Ureter (tissue), 1 donor: Measurements from ENCODE around the gene UBXN2A. TPM values are rescaled to one million over a fixed set of nuclear protein-coding genes. Genes with fewer than 3 reads are reported as not detected.
"Not testable (repeated sequence)": the region's sequence is repeated elsewhere in the genome, so short reads cannot be mapped to it uniquely, and the experiment has no call there.

Experiments used
- DNase-seq: peaks from one replicate; pipeline ENCODE4 v3.0.0-alpha.2; 2020; ENCODE audit warnings: low spot score
- total RNA-seq: library from RNA; stranded (reverse); gene quantifications from one replicate; pipeline ENCODE4 v1.2.4, GENCODE V29; 2023
- donor health status: DM: yes; HTN: yes; CAD: no.

UBXN2A gene
- total RNA-seq, 1 donor from 2014 or later = 17.0 TPM

DNA sequence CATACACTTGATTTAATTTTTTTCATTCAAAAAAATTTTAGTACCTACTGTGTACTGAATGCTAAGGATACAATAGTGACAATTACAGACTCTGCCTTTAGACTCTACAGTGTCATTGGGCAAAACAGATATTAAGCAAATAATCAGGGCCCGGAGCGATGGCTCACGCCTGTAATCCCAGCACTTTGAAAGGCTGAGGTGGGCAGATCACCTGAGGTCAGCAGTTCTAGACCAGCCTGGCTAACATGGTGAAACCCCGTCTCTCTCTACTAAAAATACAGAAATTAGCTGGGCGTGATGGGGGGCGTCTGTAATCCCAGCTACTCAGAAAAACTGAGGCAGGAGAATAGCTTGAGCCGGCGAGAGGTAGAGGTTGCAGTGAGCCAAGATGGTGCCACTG, 1.4 kb downstream of the UBXN2A start:
- DNase-seq = no peak

DNA sequence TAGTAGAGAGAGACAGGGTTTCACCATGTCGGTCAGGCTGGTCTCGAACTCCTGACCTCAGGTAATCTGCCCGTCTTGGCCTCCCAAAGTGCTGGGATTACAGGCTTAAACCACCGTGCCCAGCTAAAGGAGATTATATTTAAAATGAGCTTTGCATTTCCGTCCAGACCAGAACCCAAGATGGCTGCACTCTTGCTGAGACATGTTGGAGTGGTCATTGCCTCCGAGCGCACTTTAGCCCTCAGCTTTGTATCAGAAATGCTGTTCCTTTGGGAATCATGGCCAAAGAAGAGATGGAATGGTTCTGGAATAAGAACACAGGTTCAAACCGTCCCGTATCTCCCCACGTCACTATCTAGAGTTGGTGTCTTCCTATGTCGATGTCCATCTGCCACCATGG, 3.4 kb downstream of the UBXN2A start:
- no peak for DNase-seq

DNA sequence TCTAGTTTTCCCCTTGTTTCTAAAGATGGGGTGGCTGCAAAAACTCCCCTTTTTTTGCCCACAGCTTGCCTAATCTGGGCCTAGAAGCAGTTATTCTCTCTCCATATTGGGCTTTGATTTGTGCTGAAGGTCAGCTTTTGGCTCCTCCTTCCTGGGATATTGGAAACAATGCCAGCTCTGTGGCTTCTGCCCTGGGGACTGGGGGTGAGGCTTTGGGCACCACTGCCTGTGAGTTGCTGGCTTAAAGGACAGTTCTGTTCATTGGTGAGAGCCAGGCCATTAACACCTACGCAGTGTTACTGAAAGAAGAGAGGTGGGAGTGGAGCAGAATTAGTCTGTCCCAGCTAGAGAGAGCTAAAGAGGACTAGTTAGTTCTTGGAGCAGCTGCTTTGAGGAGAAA, 4.3 kb downstream of the UBXN2A start:
- no peak for DNase-seq

DNA sequence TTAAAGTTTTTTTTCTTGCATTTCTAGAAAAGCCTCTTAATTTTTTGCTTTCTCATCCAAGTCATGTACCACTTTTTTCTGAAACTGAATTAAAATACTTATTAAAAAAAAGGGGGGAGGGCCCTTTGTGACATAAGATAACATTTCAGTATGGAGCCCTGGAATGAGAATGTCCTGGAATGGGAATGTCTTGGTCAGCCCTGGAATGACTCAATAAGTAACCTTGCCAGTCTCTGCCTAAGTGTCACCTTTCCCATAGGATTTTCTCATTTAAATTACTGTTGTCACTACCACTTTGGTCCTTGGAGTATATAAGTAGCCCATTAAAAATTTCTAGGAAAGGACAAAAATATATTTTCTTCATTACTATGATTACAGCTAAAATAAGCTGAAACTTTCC, 4.7 kb downstream of the UBXN2A start:
- no peak for DNase-seq

DNA sequence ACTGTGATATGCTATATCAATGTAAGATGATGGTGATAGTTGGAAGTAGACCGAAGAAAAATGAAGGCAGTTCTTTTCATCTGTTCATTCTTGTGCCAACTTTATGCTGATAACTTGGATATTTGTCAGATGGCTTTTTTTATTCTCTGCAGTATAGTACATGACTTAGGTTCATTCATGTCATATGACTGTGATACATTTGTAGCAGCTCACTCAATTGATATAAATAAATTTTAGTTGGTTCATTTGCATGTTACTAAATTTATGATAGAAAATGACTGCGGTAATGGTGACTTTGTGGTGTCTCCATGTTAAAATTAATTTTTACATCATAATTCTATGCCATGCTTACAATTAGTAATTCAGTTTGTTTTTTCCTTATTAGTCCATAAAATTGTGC, 7.1 kb downstream of the UBXN2A start:
- DNase-seq = no peak

DNA sequence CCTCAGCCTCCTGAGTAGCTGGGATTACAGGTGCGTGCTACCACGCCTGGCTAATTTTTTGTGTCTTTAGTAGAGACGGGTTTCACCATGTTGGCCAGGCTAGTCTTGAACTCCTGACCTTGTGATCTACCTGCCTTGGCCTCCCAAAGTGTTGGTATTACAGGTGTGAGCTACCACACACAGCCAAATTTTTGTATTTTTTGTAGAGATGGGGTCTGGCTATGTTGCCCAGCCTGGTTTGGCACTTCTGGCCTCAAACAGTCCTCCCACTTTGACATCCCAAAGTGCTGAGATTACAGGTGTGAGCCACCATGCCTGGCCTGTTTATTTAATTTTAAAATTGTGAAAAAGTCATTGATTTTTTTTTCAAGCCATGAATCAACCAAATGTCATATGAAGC, 12.3 kb downstream of the UBXN2A start:
- DNase-seq = not testable (repeated sequence)

DNA sequence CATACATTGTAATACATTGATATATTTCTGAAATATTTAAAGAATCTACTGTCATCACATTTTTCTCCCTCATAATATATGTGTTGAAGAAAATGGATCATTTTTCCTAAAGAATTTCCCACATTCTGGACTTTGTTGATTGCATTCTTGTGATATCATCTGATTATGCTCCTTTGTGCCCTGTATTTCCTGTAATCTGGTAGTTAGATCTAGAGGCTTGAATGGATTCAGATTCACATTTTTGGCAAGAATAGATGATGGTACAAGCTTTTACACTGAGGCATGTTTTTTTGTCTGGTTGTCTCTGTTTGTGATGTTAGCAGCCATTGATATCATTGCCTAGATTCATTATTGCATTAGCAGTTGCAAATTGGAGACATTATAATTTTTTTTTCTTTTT, 13.4 kb downstream of the UBXN2A start:
- no peak for DNase-seq

DNA sequence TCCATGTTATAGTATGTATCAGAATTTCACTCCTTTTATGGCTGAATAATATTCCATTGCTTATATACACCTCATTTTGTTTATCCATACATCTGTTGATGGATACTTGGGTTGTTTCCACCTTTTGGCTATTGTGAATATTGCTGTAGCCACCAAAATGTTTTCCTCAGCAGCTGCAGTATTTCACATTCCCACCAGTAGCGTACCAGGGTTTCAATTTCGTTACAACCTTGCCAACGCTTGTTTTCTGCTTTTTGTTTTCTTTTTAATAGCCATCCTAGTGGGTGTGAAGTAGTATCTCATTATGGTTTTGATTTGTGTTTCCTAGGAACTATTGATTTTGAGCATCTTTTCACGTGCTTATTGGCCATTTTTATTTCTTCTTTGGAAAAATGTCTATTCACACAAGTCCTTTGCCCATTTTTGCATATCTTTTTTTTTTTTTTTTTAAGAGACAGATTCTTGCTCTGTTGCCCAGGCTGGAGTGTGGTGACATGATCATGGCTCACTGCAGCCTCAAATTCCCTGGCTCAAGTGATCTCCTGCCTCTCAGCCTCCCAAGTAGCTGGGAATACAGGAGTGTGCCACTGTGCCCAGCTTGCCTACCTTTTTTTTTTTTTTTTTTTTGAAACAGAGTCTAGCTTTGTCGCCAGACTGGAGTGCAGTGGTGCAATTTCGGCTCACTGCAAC, 14.2 kb downstream of the UBXN2A start:
- DNase-seq = no peak

DNA sequence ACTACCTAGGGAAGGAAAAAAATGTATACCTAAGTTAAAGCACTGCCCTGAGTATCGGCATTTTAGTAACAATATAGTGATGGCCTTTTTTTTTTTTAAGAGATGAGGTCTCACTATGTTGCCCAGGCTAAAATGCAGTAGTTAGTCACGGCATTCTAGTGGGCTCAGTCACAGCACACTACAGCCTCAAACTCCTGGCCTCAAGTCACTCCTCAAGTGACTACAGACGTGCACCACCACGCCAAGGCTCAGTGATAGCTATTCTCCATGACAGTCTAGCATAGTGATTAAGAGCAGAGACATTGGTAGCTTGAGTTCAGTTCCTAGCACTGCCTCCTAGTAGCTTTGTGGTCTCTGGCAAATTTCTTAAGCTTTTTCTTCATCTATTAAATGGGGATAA, 27.6 kb downstream of the UBXN2A start:
- no peak for DNase-seq

DNA sequence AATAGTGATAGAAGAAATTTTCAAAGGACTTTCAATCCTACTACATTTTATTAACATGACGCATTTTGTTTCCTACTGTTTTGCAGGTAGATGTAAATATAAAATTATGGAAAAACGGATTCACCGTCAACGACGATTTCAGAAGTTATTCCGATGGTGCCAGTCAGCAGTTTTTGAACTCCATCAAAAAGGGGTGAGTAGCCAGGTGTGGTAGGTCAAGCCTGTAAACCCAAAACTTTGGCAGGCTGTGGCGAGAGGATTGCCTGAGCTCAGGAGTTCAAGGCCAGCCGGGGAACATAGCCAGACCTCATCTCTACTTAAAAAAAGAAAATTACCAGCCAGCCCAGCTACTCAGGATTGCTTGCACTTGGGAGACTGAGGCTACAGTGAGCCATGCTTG, 36.6 kb downstream of the UBXN2A start:
- DNase-seq = no peak

DNA sequence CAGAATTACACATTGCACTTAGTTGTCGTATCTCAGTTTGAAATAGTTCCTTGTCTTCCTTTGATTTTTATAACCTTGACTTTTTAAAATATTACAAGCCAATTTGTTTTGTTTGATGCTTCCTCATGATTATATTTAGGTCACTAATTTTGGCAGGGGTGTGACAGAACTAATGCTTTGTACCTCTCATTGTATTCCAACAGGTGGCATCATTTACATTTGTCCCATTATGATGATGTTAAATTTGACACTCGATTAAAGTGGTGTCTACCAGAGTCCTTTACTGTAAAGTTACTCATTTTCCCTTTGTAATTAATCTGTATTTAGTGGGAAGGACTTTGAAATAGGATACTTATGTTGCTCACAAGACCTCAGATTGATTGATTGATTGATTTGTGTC, 48.1 kb downstream of the UBXN2A start:
- no peak for DNase-seq

DNA sequence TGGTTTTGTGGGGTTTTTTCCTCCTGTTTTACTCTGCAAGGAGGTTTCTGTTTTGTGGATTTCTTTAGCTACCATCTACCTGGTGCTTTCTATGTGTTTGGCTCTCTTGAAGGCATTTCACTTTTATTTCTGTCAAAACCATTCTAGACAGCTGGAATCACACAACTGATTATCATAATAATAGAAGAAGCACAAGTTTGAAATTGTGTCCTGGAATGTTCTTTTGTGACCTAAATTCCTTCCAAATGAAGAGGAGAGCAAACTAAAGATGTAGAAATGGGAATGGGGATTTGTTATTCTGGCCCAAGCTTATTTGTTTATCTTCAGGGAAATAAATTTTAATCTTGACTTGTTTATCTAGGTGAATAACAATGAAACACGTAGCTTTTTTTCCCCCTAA, 52.7 kb downstream of the UBXN2A start:
- DNase-seq = no peak

DNA sequence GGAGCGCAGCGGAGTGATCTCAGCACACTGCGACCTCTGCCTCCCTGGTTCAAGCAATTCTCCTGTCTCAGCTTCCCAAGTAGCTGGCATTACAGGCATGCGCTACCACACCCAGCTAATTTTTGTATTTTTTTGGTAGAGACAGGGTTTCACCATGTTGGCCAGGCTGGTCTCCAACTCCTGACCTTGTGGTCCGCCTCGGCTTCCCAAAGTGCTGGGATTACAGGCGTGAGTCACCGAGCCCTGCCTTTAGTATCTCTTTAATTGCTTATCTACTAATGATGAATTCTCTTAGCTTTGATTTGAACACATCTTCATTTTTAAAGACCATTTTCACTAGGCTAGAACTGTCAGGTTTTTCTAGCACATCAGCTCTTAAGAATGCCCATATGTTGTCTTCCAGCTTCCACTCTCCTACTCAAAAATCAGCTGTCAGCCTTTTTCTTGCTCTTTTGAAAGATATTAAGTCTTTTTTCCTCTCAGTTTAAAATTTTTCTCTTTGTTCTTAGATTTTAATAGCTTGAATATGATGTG, 53.5 kb downstream of the UBXN2A start:
- DNase-seq = no peak

DNA sequence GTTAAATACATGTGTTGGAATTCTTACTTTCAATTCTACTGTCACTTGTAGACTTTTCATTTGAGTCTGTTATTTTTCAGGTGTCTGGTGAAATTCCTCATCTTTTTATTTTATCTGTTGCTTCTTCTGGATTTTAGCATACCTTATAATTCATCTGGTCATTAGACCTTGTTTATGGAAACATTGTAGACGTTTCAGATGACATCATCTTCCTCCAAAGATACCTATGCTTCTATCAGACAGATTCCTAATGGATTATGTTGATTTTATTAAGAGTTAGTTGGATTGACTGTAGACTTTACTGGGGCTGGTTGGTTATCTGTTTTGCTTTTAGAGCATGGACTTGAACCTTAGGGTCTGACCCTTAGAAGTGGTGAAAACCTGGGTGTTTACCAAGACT, 54.3 kb downstream of the UBXN2A start:
- no peak for DNase-seq

DNA sequence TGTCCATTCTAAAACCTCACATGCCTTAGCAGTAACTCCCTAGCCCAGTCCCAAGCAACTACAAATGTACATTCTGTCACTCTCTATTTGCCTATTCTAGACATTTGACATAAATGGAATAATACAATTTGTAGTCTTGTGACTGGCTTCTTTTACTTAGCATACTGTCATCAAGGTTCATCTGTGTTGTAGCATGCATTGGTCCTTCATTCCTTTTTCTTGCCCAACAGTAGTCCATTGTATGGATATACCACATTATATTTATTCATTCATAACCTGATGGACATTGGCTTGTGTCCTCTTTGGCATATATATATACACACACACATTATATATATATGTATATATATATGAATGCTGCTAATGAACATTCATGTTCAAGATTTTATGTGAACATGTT, 67.4 kb downstream of the UBXN2A start:
- no peak for DNase-seq

DNA sequence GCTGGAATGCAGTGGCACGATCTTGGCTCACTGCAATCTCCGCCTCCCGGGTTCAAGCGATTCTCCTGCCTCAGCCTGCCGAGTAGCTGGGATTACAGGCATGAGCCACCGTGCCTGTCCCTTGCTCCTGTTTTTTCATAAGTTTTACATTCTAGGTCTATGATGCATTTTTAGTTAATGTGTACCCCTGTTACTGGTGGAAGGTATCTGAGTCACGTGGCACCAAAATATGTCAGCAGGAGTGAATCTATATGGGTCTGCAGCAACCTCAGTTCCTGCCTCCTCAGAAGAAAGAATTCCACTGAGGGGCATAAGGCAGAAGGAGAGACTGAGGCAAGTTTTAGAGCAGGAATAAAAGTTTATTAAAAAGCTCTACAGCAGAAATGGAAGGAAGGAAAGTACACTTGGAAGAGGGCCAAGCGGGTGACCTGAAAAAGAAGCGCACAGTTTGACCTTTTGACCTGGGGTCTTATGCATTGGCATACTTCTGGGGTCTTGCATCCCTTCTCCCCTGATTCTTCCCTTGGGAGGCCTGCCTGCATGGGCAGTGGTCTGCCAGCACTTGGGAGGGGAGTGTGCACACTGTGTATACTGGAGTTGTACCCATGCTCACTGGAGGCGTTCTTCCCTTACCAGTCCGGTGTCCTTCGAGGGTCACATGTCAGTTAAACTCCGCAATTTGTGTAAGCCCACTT, 68.6 kb downstream of the UBXN2A start:
- DNase-seq = no peak

DNA sequence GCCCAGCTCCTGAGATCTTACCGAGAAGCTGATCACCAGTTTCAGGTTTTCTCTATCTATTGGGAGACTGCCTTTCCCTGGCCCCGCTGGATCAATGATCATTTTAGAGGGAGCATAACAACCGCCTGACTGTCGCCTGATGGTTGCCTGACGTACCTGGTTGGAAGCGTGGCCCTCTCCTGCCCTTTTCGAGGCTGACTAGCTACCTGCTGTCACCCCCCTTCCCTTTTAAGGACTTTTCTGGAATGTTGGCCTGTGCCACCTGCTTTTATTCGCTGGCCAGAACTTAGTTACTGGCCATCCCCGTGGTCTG, 69.1 kb downstream of the UBXN2A start:
- no peak for DNase-seq

DNA sequence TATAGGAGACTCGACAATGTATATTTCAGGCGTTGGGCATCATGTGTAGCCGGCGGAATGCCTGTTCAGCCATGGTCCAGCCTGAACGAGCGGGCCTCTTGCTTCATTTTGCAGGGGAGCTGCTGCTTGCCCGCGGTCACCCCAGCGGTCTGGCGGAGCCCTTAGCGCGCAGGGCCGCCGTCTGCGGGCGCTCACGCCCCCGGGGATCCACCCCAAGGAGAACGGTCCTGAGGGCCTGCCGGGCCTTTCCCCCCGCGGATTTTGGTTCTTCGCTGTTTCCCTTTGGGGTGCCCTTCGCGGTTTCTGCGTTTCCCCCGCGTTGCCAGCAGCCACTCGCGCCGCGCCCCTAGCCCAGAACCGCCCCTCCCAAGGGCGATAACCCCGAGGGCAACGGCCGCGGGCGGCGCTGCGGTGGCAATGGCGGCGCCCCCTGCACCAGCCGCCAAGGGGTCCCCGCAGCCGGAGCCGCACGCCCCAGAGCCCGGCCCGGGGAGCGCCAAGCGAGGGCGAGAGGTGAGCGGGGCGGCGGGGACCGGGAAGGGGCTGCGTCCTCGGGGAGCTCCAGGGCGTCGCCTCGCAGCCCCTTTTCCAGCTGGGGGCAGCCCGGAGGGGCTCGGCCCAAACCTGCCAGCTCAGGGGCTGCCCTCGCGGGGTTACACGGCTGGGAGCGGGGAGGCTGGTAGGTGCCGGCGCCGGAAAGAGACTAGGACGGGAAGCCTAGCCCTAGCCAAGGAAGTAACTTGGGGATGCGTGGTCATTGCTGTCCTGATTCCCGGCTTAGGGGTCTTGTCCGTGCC, 69.6 kb downstream of the UBXN2A start, which contains the start of gene MFSD2B:
TSS of gene MFSD2B (plus strand) at position 406 of the 797 bp plus-strand sequence. CDS start at position 418, 12 bp downstream.
- DNase-seq = no peak

DNA sequence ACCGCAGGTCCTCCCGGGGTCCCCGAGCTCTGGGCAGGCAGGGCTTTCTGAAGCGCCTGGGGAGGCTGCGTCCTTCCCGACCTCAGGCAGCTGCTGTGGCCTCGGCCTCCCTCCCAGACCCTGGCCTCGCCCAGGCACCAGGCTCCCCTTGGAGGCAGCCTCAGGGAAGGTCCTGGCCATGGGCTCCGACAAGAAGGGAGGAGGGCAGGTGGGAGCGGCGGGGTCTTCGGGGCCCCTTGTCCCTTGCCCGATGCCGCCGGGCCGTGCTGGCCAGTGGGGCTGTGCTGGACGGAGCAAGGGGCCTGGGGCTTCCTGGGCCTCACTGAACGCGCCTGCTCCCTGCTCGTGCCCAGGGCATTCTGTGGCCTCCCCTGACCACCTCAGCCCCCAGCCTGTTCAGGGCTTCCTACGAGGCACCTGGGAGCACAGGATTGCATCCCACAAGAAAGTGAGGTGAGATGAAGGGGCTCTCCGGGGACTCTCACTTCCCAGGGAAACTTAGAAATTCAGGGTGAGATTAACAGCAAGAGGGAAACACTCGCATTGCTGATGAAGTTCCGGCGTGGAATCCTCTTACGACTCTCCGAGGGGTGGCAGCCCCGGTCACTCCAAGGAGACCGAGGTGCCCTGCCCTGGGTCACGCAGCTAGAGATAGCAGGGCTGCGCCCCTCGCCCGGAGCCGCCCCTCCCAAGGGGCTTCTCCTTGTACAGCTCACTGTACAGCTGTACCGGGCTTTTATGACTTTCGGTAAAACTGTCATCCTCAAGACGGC, 70.4 kb downstream of the UBXN2A start:
- no peak for DNase-seq

DNA sequence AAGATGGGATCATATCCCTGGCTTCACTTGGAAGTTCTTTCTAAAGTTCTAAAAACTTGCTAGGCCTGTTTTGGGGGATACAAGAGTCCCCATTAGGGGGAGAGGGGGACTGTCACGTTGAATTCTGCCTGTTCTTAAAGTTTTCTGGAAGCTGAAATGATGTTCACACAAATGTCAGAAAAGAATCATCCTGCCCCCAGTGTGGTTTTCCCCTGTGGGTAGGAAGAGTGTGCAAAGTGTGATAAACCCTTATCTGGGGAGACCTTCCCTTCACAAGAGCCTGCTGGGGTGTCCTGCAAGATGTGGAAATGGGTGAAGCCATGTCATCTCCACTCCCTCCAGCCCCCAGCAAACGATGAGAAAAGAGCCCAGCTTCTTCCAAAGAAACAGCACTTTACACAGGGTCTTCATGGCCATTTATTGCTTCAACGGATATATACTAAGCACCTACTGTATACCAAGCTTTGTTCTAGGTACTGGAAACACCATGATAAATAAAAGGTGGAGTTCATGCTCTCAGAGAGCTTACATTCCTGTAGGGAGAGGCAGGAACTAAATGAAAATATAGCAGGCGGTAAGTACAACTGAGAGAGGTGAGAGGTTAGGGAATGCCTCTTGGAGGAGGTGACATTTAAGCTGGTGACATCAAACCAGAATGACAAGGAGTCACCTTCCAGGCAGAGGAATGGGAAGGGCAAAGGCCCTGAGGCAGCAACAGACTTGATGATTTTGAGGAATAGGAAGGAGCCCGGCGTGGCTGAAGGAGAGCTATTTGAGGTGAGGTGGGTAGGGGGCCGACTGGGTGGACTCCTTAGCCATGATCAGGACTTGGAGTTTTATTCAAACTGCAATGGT, 71.2 kb downstream of the UBXN2A start:
- no peak for DNase-seq
